NCI-H187 treated with DMSO at 0.1 percent for 48 hours (cell line): ENCODE measurements around the gene NFASC.

Experiments
- DNase-seq: peaks from one replicate; lab custom pipeline; 2025; lab: John Stamatoyannopoulos, UW

NFASC gene

GRCh38 chr1:204859861-204860267, 10.8 kb upstream of the NFASC start:
- DNase-seq = no peak

GRCh38 chr1:204863024-204863423, 7.6 kb upstream of the NFASC start:
- DNase-seq = no peak

GRCh38 chr1:204863730-204864129, 6.9 kb upstream of the NFASC start:
- DNase-seq = no peak

- no peak for DNase-seq
Measured at GRCh38 chr1:204866051-204866596, 4.5 kb upstream of the NFASC start.

- DNase-seq = no peak
Measured at GRCh38 chr1:204867203-204867602, 3.5 kb upstream of the NFASC start.

GRCh38 chr1:204867666-204868339, 2.9 kb upstream of the NFASC start:
- no peak for DNase-seq

GRCh38 chr1:204868340-204868700, 2.3 kb upstream of the NFASC start:
- DNase-seq = no peak

GRCh38 chr1:204869097-204869496, 1.6 kb upstream of the NFASC start:
- DNase-seq = no peak

GRCh38 chr1:204871405-204872037, 859 bp downstream of the NFASC start:
- DNase-seq = no peak

- DNase-seq = no peak
Measured at GRCh38 chr1:204872262-204872881, 1.7 kb downstream of the NFASC start.

- DNase-seq = no peak
Measured at GRCh38 chr1:204873176-204873575, 2.5 kb downstream of the NFASC start.

GRCh38 chr1:204873714-204874113, 3.1 kb downstream of the NFASC start:
- DNase-seq = no peak

- no peak for DNase-seq
Measured at GRCh38 chr1:204874274-204874673, 3.6 kb downstream of the NFASC start.

GRCh38 chr1:204875255-204875654, 4.6 kb downstream of the NFASC start:
- no peak for DNase-seq

- no peak for DNase-seq
Measured at GRCh38 chr1:204878621-204879234, 8.1 kb downstream of the NFASC start.

- no peak for DNase-seq
Measured at GRCh38 chr1:204879351-204879750, 8.7 kb downstream of the NFASC start.

GRCh38 chr1:204880906-204881305, 10.2 kb downstream of the NFASC start:
- no peak for DNase-seq

- DNase-seq = no peak
Measured at GRCh38 chr1:204882479-204882878, 11.8 kb downstream of the NFASC start.

GRCh38 chr1:204883405-204883804, 12.7 kb downstream of the NFASC start:
- no peak for DNase-seq

GRCh38 chr1:204885288-204885711, 14.6 kb downstream of the NFASC start:
- DNase-seq = no peak

- no peak for DNase-seq
Measured at GRCh38 chr1:204885790-204886189, 15.1 kb downstream of the NFASC start.

GRCh38 chr1:204887846-204888245, 17.2 kb downstream of the NFASC start:
- DNase-seq = no peak

- DNase-seq = no peak
Measured at GRCh38 chr1:204888294-204888693, 17.6 kb downstream of the NFASC start.
